OCI-LY7 (cell line): ENCODE measurements around the gene AXIN1. TPM values are rescaled to one million over a fixed set of nuclear protein-coding genes. Genes with fewer than 3 reads are reported as not detected.

ENCODE experiments used
- BruUV-seq: library from RNA; stranded (reverse); fragments of 400-500 nt; replicated peaks from 2 replicates; lab custom pipeline; 2021; lab: Mats Ljungman, UMichigan
- CTCF ChIA-PET: fragments of 300-600 bp; sonication (Branson Sonifier 250); formaldehyde crosslinking; loops from one replicate; lab custom pipeline; 2022; ENCODE audit warnings: antibody characterized with exemption; ENCODE audit not compliant: unreplicated experiment; lab: Charles Lee
- POLR2A ChIA-PET: fragments of 300-600 bp; sonication (Branson Sonifier 250); formaldehyde crosslinking; loops from one replicate; lab custom pipeline; 2022; ENCODE audit warnings: antibody characterized with exemption; lab: Charles Lee
- DNase-seq: peaks from one replicate; pipeline ENCODE4 v3.0.0-alpha.2; 2015; ENCODE audit warnings: low spot score
- H2AFZ ChIP-seq: fragments of 200-600 bp; sonication (generic), shearing (Covaris generic); 2 replicates; pipeline ENCODE4 v1.6.1; 2014; ENCODE audit warnings: mild to moderate bottlenecking, antibody characterized with exemption, low read length, moderate library complexity
- H3K27ac ChIP-seq: fragments of 200-600 bp; sonication (generic); 2 replicates; pipeline ENCODE4 v1.5.1; 2014; ENCODE audit warnings: mixed run types, low read depth, mild to moderate bottlenecking, moderate library complexity, low read length, inconsistent platforms; ENCODE audit not compliant: poor library complexity, severe bottlenecking
- H3K36me3 ChIP-seq: fragments of 200-600 bp; sonication (generic); 2 replicates; pipeline ENCODE4 v1.6.1; 2014; ENCODE audit warnings: mild to moderate bottlenecking, antibody characterized with exemption, low read length, moderate library complexity, mixed read lengths; ENCODE audit not compliant: insufficient read depth
- H3K4me1 ChIP-seq: fragments of 200-600 bp; sonication (generic); 2 replicates; pipeline ENCODE4 v1.5.1; 2014; ENCODE audit warnings: mild to moderate bottlenecking, low read length; ENCODE audit not compliant: insufficient read depth, poor library complexity, severe bottlenecking
- H3K4me2 ChIP-seq: fragments of 200-600 bp; sonication (generic); 2 replicates; pipeline ENCODE4 v1.6.1; 2014; ENCODE audit warnings: mild to moderate bottlenecking, low read length
- H3K4me3 ChIP-seq: fragments of 200-600 bp; sonication (generic); 2 replicates; pipeline ENCODE4 v1.5.1; 2014; ENCODE audit warnings: mild to moderate bottlenecking, low read depth, low read length; ENCODE audit not compliant: poor library complexity, severe bottlenecking
- H3K79me2 ChIP-seq: fragments of 200-600 bp; sonication (generic); 2 replicates; pipeline ENCODE4 v1.6.1; 2016; ENCODE audit warnings: low read depth, mild to moderate bottlenecking, low read length, moderate library complexity, mixed read lengths; ENCODE audit not compliant: insufficient read depth
- H3K9me2 ChIP-seq: fragments of 200-600 bp; sonication (generic); 2 replicates; pipeline ENCODE4 v1.6.1; 2016; ENCODE audit warnings: mild to moderate bottlenecking, low read length, mixed read lengths; ENCODE audit not compliant: insufficient read depth
- H3K9me3 ChIP-seq: fragments of 200-600 bp; sonication (generic); 2 replicates; pipeline ENCODE4 v1.6.1; 2014; ENCODE audit warnings: mild to moderate bottlenecking, mixed run types, low read length, mixed read lengths
- H4K20me1 ChIP-seq: fragments of 200-600 bp; sonication (generic); 2 replicates; pipeline ENCODE4 v1.6.1; 2014; ENCODE audit warnings: mild to moderate bottlenecking, antibody characterized with exemption, low read length, moderate library complexity, mixed read lengths; ENCODE audit not compliant: insufficient read depth
- EZH2phosphoT487 ChIP-seq: fragments of 200-600 bp; sonication (generic); IDR thresholded peaks from 2 replicates; pipeline ENCODE4 v1.6.1; 2018; ENCODE audit warnings: low read depth, borderline replicate concordance, mild to moderate bottlenecking, mixed run types, antibody characterized with exemption, low read length, moderate library complexity, mixed read lengths
- intact Hi-C: fragments of 100-400 bp; cut with micrococcal nuclease; formaldehyde crosslinking; loops from one replicate; pipeline ENCODE4 v1.10.0; 2022; ENCODE audit not compliant: unreplicated experiment
- total RNA-seq, 2 experiments: library from RNA; depleted of rRNA in 1 of 2; stranded (reverse); fragments of >200 nt in 1 of 2; shearing (Covaris generic) in 1 of 2; gene quantifications; 2 replicates each; pipeline ENCODE4 v1.2.3, GENCODE V29; 2014 to 2022
- TF ChIP-seq, protein P1 (sequence below): fragments of 200-600 bp; sonication (generic); conservative IDR thresholded peaks from 2 replicates; pipeline ENCODE4 v1.5.1; 2014; ENCODE audit warnings: mild to moderate bottlenecking, antibody characterized with exemption, low read length, moderate library complexity, mixed read lengths

Gene AXIN1
- total RNA-seq, 2 experiments from 2014 or later, result 29.0 to 30.3 TPM

DNA sequence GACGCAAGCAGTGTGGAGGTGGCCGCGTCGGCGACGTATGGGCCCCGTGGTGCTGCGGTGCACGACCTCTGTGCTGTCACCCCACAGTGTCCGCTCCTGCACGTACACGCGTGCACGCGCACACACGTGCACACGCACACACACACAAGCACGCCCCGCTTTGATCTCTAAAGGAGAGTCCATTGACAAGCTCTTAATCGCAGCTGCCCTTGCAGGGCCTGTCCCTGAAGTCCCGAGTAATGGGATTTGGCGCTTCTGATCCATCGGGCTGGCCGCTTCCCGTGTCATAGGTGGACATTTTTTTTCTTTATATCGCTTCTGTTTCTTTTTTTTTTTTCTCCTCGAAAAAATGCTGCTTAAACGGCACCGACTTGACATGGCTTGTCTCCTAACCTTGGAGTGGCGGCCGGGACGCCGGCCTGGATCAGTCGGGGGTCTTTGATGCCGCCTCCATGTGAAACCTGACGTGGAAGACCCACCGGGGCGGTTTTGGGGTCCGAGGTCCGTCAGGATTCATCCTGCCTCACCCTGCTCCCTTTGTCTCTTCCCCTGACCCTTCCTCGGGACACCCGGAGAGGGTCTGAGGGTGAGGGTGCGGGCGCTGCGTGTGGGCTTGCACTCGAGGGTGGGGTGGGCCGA is 8.3 kb upstream of the AXIN1 start:
- no peaks in the 10 kb centered on the region for H3K9me2 ChIP-seq
- H3K4me3 ChIP-seq, result no peak overlapping the region
- H3K9me3 ChIP-seq, result no peaks in the 10 kb centered on the region
- DNase-seq, result no peak
- CTCF ChIA-PET, result no interaction called here
- no TSS peak for BruUV-seq
- H4K20me1 ChIP-seq, result no peaks in the 10 kb centered on the region
- POLR2A ChIA-PET, result no interaction called here
- H2AFZ ChIP-seq, result no peak overlapping the region
- intact Hi-C loops, result no loop called here
- no peaks in the 10 kb centered on the region for H3K36me3 ChIP-seq
- TF ChIP-seq, protein P1, sequence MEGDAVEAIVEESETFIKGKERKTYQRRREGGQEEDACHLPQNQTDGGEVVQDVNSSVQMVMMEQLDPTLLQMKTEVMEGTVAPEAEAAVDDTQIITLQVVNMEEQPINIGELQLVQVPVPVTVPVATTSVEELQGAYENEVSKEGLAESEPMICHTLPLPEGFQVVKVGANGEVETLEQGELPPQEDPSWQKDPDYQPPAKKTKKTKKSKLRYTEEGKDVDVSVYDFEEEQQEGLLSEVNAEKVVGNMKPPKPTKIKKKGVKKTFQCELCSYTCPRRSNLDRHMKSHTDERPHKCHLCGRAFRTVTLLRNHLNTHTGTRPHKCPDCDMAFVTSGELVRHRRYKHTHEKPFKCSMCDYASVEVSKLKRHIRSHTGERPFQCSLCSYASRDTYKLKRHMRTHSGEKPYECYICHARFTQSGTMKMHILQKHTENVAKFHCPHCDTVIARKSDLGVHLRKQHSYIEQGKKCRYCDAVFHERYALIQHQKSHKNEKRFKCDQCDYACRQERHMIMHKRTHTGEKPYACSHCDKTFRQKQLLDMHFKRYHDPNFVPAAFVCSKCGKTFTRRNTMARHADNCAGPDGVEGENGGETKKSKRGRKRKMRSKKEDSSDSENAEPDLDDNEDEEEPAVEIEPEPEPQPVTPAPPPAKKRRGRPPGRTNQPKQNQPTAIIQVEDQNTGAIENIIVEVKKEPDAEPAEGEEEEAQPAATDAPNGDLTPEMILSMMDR, result no peak
- no peak for TF ChIP-seq EZH2phosphoT487
- H3K27ac ChIP-seq, result no peak overlapping the region
- H3K4me2 ChIP-seq, result no peak overlapping the region
- H3K79me2 ChIP-seq, result no peaks in the 10 kb centered on the region
- no peaks in the 10 kb centered on the region for H3K4me1 ChIP-seq

GRCh38 chr16:359871-360697 is 7.6 kb upstream of the AXIN1 start:
- Histone ChIP-seq H3K9me3 (no peaks in the 10 kb centered on the region), H3K4me1 (no peaks in the 10 kb centered on the region), H3K4me3 (no peak overlapping the region), H3K79me2 (no peaks in the 10 kb centered on the region), H3K4me2 (no peak overlapping the region), H4K20me1 (no peaks in the 10 kb centered on the region), H3K9me2 (no peaks in the 10 kb centered on the region), H3K36me3 (no peaks in the 10 kb centered on the region), H2AFZ (no peak overlapping the region), H3K27ac (no peak overlapping the region)
- CTCF ChIA-PET, result no interaction called here
- DNase-seq, result no peak
- POLR2A ChIA-PET, result no interaction called here
- intact Hi-C loops, result no loop called here
- BruUV-seq, result no TSS peak
- TF ChIP-seq, protein P1, result no peak
- no peak for TF ChIP-seq EZH2phosphoT487
